ENCODE data around the gene ZNF607.
"Not testable (repeated sequence)": the region's sequence is repeated elsewhere in the genome, so short reads cannot be mapped to it uniquely, and the experiment has no call there.

Gene ZNF607

DNA sequence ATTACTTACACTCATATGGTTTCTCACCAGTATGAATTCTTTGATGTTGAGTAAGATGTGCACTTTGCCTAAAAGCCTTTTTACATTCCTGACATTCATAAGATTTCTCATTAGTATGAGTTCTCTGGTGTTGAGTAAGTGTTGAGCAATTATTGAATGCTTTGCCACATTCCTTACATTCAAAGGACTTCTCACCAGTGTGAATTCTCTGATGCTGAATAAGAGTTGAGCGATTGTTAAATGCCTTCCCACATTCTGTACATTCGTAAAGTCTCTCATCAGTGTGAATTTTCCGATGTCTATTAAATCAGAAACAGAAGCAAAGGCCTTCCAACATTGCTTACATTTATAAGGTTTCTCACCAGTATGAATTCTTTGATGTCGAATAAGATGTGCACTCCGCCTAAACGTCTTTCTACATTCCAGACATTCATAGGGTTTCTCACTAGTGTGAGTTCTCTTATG is 50.1 kb downstream of the ZNF607 start:
- Mint-ChIP-seq H3K4me3 (no peak overlapping the region), H3K9me3 (peaks cover 23% of the 10 kb centered on the region), H3K4me1 (no peaks in the 10 kb centered on the region), H3K27ac (no peak overlapping the region), H3K36me3 (no peaks in the 10 kb centered on the region)
- ATAC-seq (no peak), DNase-seq (ENCODE audit: low spot score in 2 of 2) (no peak)

DNA sequence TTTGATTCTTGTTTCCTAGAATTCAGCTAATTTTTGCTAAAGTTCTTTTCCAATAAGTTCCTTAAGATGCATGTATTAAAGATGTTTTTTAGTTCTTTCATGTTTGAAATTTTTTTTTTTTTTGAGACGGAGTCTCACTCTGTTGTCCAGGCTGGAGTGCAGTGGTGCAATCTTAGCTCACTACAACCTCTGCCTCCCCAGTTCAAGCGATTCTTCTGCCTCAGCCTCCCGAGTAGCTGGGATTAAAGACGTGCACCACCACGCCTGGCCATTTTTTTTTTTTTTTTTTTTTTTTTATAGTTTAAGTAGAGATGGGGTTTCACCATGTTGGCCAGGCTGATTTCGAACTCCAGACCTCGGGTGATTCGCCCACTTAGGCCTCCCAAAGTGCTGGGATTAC is 62.4 kb downstream of the ZNF607 start:
- H3K27ac Mint-ChIP-seq; DNase-seq (ENCODE audit: low spot score in 2 of 2); ATAC-seq: not testable (repeated sequence)
- Mint-ChIP-seq H3K9me3 (peaks cover 11% of the 10 kb centered on the region), H3K36me3 (peaks cover 18% of the 10 kb centered on the region), H3K4me3 (peak overlapping the region; percentile 95), H3K4me1 (peaks cover 19% of the 10 kb centered on the region)

DNA sequence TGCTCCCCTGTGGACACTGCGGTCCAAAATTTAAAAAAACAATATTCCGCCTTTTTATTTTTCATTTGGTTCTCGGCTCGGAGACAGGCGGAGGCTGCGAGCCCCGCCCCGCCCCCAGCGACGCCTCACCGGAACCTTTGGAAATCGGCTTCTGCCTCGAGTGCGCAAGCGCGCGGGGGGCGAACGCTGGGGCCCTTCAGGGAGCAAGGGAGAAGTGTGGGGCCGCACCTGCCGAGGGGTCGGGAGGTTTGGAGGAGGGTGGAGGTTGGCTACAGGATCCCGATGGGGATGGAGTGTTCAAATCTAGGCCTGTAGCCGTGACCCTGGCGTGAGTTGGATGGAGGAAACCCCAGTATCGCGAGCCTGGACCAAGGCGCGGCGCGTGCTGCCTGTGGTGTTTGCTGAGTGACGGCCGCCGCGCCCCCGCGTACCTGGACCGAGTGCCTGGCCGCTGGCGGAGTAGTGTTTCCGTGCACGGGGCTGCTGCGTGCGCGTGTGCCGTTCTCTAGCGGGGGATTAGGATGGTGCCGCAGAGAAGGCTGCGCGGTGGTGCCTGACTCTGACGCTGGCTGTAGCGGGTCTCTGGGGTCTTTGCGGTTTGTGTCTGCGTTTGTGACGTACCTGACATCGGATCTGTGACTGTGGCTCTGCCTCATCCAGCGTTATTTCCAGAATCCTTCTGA is 63.7 kb downstream of the ZNF607 start:
- peak overlapping the region; percentile 95 for H3K4me3 Mint-ChIP-seq
- H3K36me3 Mint-ChIP-seq, result peaks cover 18% of the 10 kb centered on the region
- peaks cover 11% of the 10 kb centered on the region for H3K9me3 Mint-ChIP-seq
- DNase-seq (ENCODE audit: low spot score in 2 of 2) (peak; percentile 73 to 88), ATAC-seq (peak; percentile 88)
- peaks cover 19% of the 10 kb centered on the region for H3K4me1 Mint-ChIP-seq
- H3K27ac Mint-ChIP-seq, result peak overlapping the region; percentile 98

DNA sequence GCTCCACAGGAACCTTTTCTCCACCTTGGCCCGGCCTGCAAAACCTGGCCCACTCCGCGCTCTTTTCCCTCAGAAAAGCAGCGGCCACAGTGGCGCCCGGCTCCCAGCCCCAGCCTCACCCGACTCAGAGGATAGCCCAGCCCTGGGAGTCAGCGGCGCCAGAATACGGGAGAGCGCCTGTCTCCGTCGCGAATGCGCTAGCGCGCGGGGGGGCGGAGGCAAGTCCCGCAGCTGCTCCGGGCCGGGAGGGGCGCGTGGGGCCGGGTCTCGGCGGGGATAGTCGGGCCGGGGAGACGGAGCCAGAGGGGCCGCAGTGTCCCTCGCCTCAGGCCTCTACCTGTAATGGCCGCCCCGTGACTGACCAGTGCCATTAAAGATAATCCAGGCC is 64.3 kb downstream of the ZNF607 start, which contains the start of gene ZFP30:
ZFP30 (minus strand) TSS at position 165 of the 388 bp plus-strand sequence. CDS start 7,643 bp downstream, outside the sequence.
- Mint-ChIP-seq H3K4me3 (peak within 1 kb of the TSS; percentile 95), H3K4me1 (peaks cover 19% of the 10 kb centered on the region)

DNA sequence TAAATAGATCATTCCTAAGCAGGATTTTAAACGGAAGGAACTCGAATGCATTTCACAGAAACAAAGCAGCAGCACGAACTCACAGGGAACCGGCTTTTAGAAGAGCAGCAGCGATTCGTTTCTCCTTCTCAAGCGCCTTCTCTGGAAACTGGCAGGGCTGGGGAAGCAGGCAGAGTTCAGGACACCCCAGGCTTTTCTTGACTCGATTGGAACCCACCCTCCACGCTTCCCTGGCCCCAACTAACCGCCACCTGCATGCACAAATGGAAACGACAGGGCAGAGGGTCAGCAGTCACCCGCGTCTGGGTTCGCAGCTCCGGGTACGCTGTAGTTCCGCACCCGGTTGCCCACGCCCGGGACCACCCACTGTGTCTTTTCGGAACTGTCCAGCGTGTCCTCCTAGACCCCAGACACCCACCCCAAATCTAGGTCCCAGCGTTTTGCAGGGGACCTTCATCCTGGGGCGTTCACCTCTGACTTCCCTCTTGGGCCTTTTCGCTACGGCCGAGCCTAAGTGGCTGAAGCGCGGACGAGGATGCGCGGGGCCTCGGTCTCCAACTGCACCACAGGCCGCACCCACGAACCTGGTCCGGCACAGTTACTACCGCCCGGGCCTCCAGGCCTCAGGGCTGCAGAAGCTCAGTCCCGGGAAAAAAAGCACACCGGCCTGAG is 64.8 kb downstream of the ZNF607 start:
- peak; percentile 19 for ATAC-seq

More for the DNA sequence above, 64.3 kb downstream of the ZNF607 start, which contains the start of gene ZFP30:
- DNase-seq (ENCODE audit: low spot score in 2 of 2) (peak; percentile 66 to 84), ATAC-seq (peak; percentile 84)
- H3K36me3 Mint-ChIP-seq, result peaks cover 18% of the 10 kb centered on the region
- peak within 1 kb of the TSS; percentile 98 for H3K27ac Mint-ChIP-seq
- peaks cover 11% of the 10 kb centered on the region for H3K9me3 Mint-ChIP-seq

DNA sequence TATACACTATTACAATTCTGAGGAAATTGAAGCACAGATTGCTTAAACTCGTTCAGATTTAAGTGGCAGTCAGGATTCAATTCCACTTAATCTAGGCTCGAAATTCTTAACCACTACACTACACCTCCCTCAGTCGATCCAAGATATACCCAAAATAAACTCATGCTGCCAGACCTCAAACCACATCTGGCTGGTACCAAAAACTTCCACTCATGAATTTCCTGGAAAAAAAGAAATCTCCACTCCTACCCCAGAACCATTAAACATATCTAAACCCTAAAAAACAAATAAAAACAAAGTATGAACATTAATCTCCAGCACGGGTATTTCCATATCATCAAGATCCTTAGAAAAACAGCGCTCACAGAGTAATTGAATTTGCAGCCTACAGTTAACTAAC is 65.4 kb downstream of the ZNF607 start:
- DNase-seq (ENCODE audit: low spot score in 2 of 2) (no peak), ATAC-seq (no peak)
- H3K4me3 Mint-ChIP-seq, result peak overlapping the region; percentile 95

More for the DNA sequence above, 64.8 kb downstream of the ZNF607 start:
- Mint-ChIP-seq H3K9me3 (peaks cover 11% of the 10 kb centered on the region), H3K4me1 (peaks cover 19% of the 10 kb centered on the region), H3K36me3 (peaks cover 23% of the 10 kb centered on the region), H3K4me3 (peak overlapping the region; percentile 95), H3K27ac (peak overlapping the region; percentile 98)
- DNase-seq (ENCODE audit: low spot score in 2 of 2), result peak; percentile 22 to 66

More for the DNA sequence above, 65.4 kb downstream of the ZNF607 start:
- peaks cover 29% of the 10 kb centered on the region for H3K36me3 Mint-ChIP-seq
- H3K9me3 Mint-ChIP-seq, result peaks cover 11% of the 10 kb centered on the region
- peak overlapping the region; percentile 98 for H3K27ac Mint-ChIP-seq
- H3K4me1 Mint-ChIP-seq, result peaks cover 19% of the 10 kb centered on the region
